Nephron (organoid): Measurements from ENCODE around the gene NKD1.

ENCODE experiments used
- H3K27ac Mint-ChIP-seq, 3 experiments: 2 replicates each; pipeline ENCODE4 v1.8.0; 2020; ENCODE audit warnings: mixed read lengths in 3 of 3, mild to moderate bottlenecking in 2 of 3, moderate library complexity in 1 of 3
- H3K27me3 Mint-ChIP-seq: 2 replicates; pipeline ENCODE4 v1.8.0; 2021; ENCODE audit warnings: low read depth, mild to moderate bottlenecking, moderate library complexity, mixed read lengths
- H3K36me3 Mint-ChIP-seq: 2 replicates; pipeline ENCODE4 v1.8.0; 2020; ENCODE audit warnings: low read depth, mixed read lengths
- H3K4me1 Mint-ChIP-seq: 2 replicates; pipeline ENCODE4 v1.8.0; 2020; ENCODE audit warnings: mixed read lengths
- H3K4me3 Mint-ChIP-seq, 3 experiments: 2 replicates each; pipeline ENCODE4 v1.8.0; 2020; ENCODE audit warnings: mild to moderate bottlenecking in 3 of 3, mixed read lengths in 3 of 3, moderate library complexity in 2 of 3
- H3K9me3 Mint-ChIP-seq: 2 replicates; pipeline ENCODE4 v1.8.0; 2020; ENCODE audit warnings: mixed read lengths
- CTCF ChIP-seq, 3 experiments: fragments of 200-600 bp; sonication (generic); IDR thresholded peaks; one replicate each; pipeline ENCODE4 v1.5.0; 2021; ENCODE audit warnings: antibody characterized with exemption in 3 of 3; ENCODE audit not compliant: unreplicated experiment in 3 of 3

Gene NKD1

GRCh38 chr16:50659806-50660205, 111.6 kb downstream of the NKD1 start:
- Mint-ChIP-seq H3K4me3 (no peak overlapping the region), H3K4me1 (peaks cover 13% of the 10 kb centered on the region), H3K27me3 (no peaks in the 10 kb centered on the region), H3K36me3 (no peaks in the 10 kb centered on the region), H3K27ac (no peak overlapping the region), H3K9me3 (peaks cover 1% of the 10 kb centered on the region)
- no peak for TF ChIP-seq CTCF (IDR thresholded peaks at IDR 0.05; ENCODE audit: unreplicated experiment in 3 of 3)

- no peaks in the 10 kb centered on the region for H3K27me3 Mint-ChIP-seq
- no peak overlapping the region for H3K4me3 Mint-ChIP-seq
- H3K36me3 Mint-ChIP-seq: no peaks in the 10 kb centered on the region
- peaks cover 16% of the 10 kb centered on the region for H3K4me1 Mint-ChIP-seq
- no peak overlapping the region for H3K27ac Mint-ChIP-seq
- TF ChIP-seq CTCF (IDR thresholded peaks at IDR 0.05; ENCODE audit: unreplicated experiment in 3 of 3): no peak
- H3K9me3 Mint-ChIP-seq: peaks cover 4% of the 10 kb centered on the region
Observed at GRCh38 chr16:50662306-50662940, 114.2 kb downstream of the NKD1 start.

GRCh38 chr16:50664270-50664669, 116.1 kb downstream of the NKD1 start:
- Mint-ChIP-seq H3K27ac (no peak overlapping the region), H3K36me3 (no peaks in the 10 kb centered on the region), H3K27me3 (no peaks in the 10 kb centered on the region), H3K4me3 (no peak overlapping the region), H3K4me1 (peaks cover 31% of the 10 kb centered on the region), H3K9me3 (peaks cover 4% of the 10 kb centered on the region)
- no peak for TF ChIP-seq CTCF (IDR thresholded peaks at IDR 0.05; ENCODE audit: unreplicated experiment in 3 of 3)

- H3K36me3 Mint-ChIP-seq: no peaks in the 10 kb centered on the region
Observed at GRCh38 chr16:50665128-50665878, 117.1 kb downstream of the NKD1 start.

GRCh38 chr16:50666658-50667496, 118.7 kb downstream of the NKD1 start:
- Mint-ChIP-seq H3K9me3 (peaks cover 10% of the 10 kb centered on the region), H3K4me1 (peaks cover 27% of the 10 kb centered on the region), H3K36me3 (peaks cover 8% of the 10 kb centered on the region), H3K27me3 (peaks cover 5% of the 10 kb centered on the region), H3K27ac (peak overlapping the region in 2 of 3 experiments; percentile 57 to 58), H3K4me3 (no peak overlapping the region)
- no peak for TF ChIP-seq CTCF (IDR thresholded peaks at IDR 0.05; ENCODE audit: unreplicated experiment in 3 of 3)

More at GRCh38 chr16:50665128-50665878, 117.1 kb downstream of the NKD1 start:
- Mint-ChIP-seq H3K27me3 (peaks cover 5% of the 10 kb centered on the region), H3K4me1 (peaks cover 31% of the 10 kb centered on the region), H3K9me3 (peaks cover 4% of the 10 kb centered on the region), H3K4me3 (peak overlapping the region; percentile 43 to 68 (median 63)), H3K27ac (peak overlapping the region in 1 of 3 experiments; percentile 66)
- peak; percentile 91 to 94 (median 94) for TF ChIP-seq CTCF (IDR thresholded peaks at IDR 0.05; ENCODE audit: unreplicated experiment in 3 of 3)
